IgD-negative memory B cell (primary cell): ENCODE results near the gene BTG2. TPM values are rescaled to one million over a fixed set of nuclear protein-coding genes. Genes with fewer than 3 reads are reported as not detected.
"Not testable (repeated sequence)": the region's sequence is repeated elsewhere in the genome, so short reads cannot be mapped to it uniquely, and the experiment has no call there.

Source experiments
- H3K27ac Mint-ChIP-seq, 3 donors: one replicate each; pipeline ENCODE4 v1.8.0; 2020 to 2022; ENCODE audit warnings: mild to moderate bottlenecking in 3 of 3, mixed read lengths in 3 of 3, moderate library complexity in 1 of 3
- H3K27me3 Mint-ChIP-seq: one replicate; pipeline ENCODE4 v1.8.0; 2021; ENCODE audit warnings: mixed read lengths
- H3K36me3 Mint-ChIP-seq: one replicate; pipeline ENCODE4 v1.8.0; 2020; ENCODE audit warnings: mild to moderate bottlenecking, mixed read lengths
- H3K4me1 Mint-ChIP-seq, 3 donors: one replicate each; pipeline ENCODE4 v1.8.0; 2020 to 2022; ENCODE audit warnings: mixed read lengths in 3 of 3, mild to moderate bottlenecking in 1 of 3
- H3K4me3 Mint-ChIP-seq, 4 donors: one replicate each; pipeline ENCODE4 v1.8.0; 2020 to 2022; ENCODE audit warnings: mild to moderate bottlenecking in 4 of 4, mixed read lengths in 4 of 4, moderate library complexity in 3 of 4
- H3K9me3 Mint-ChIP-seq, 3 donors: one replicate each; pipeline ENCODE4 v1.8.0; 2020 to 2021; ENCODE audit warnings: mixed read lengths in 3 of 3, mild to moderate bottlenecking in 1 of 3
- polyA plus RNA-seq: library from polyadenylated mRNA; unstranded; fragments of 300-500 nt; fragmentation: Illumina TruSeq; gene quantifications from one replicate; pipeline ENCODE4 v1.2.3, GENCODE V29; 2021

Gene BTG2
- polyA plus RNA-seq, 1 donor from 2014 or later = 202 TPM

DNA sequence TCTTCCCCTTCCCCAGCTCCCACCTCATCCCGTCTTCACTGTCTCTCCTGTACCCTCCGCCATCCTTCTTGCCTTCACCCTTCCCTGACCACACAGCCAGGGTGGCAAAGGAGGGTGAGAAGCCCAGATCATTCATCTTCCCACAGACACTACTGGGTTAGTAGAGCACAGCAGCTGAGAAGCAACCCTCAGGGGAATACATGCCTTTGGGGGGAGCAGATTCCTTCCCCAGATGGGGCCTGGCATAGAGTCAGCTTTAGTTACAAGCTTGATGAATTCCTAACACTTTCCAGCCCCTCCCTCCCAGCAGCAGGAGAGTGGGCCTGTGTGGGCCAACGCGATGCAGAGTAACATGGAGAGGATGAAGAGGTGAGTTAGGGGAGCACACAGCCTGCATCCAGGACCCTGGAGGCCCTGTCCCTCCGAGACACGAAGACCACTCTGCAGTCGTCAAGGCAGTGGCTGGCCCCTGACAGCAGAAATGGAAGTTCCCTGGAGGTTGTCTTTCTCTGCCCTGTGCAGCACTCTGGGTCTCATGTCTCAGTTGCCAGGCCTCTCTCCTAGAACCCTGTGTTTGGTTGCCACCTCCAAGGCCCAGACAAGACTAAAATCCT, 8.8 kb upstream of the BTG2 start:
- Mint-ChIP-seq H3K27ac (peak overlapping the region; percentile 59 to 94 (median 91)), H3K4me1 (peaks cover 62 to 78% (median 72%) of the 10 kb centered on the region in 3 donors), H3K27me3 (peaks cover 2% of the 10 kb centered on the region), H3K4me3 (peak overlapping the region in 3 of 4 donors; percentile 55 to 73 (median 57)), H3K9me3 (no peaks in the 10 kb centered on the region), H3K36me3 (no peaks in the 10 kb centered on the region)

- Mint-ChIP-seq H3K27ac (peak overlapping the region; percentile 59 to 91 (median 91)), H3K27me3 (peaks cover 2% of the 10 kb centered on the region), H3K9me3 (no peaks in the 10 kb centered on the region), H3K4me1 (peaks cover 74 to 83% (median 81%) of the 10 kb centered on the region in 3 donors), H3K4me3 (peak overlapping the region; percentile 25 to 80 (median 58)), H3K36me3 (peaks cover 1% of the 10 kb centered on the region)
Measured at GRCh38 chr1:203299169-203299568, 6.2 kb upstream of the BTG2 start.

DNA sequence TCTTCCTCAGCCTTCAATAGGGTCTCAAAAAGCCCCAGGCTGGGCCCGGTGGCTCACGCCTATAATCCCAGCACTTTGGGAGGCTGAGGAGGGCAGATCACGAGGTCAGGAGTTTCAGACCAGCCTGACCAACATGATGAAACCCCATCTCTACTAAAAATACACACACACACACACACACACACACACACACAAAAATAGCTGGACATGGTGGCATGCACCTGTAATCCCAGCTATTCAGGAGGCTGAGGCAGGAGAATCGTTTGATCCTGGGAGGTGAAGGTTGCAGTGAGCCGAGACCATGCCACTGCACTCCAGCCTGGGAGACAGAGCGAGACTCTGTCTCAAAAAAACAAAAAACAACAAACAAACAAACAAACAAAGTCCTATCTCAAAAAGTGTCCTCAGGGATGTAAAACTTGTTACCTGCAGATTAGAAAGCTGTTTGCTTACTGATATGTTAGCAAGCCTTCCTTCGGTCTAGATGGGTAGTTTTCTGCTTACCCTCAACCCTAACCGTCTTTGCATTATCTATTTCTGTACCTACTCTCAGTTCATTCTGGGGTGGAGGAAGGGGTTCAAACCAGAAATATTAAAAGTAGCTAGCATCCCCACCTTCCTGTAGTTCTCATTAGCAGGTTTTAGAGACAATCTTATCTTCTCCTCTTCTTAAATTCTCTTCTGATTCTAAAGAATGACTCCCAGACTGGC, 5.4 kb upstream of the BTG2 start:
- not testable (repeated sequence) for H3K9me3 Mint-ChIP-seq, H3K27me3 Mint-ChIP-seq, H3K36me3 Mint-ChIP-seq
- H3K4me3 Mint-ChIP-seq = peak overlapping the region; percentile 25 to 80 (median 58)
- peak overlapping the region; percentile 59 to 91 (median 91) for H3K27ac Mint-ChIP-seq
- peaks cover 73 to 86% (median 80%) of the 10 kb centered on the region in 3 donors for H3K4me1 Mint-ChIP-seq

DNA sequence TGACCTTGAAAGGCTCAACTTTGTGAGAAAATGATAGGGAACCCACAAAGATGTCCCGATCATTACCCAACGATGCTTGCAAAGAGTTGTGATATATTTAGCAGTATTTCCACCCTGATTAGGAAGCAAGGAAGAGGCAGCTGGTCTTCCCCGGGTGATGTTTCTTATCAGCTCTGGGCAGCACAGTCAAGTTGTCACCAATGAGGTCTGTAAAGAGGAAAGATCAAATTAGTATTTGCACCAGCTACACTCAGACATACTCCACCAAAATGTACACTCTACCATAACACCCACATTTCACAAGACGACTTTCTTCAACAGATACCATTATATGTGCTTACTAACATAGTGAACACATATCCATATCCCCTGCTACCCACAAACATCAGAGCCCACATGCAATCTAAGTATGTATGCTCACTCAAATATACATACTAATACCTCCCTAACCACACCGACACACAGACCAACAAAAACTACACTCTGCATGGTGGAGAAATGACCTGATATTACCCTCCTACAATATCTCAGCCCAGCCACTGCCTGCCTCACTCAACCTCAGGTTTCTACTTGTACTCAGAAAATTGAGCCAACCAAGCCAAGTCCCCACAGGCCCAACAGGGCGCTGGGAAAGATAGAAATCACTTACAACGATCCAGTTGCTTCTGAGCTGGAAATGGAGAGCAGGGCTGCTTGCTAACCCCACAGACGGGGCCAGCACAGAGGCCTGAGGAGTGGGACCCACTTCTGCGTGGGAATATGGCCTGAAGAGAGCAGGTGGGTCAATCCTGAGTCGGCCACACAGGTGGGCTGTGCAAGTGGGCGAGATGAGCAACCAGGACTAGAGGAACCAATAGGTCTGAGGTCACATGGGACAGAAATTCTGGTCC, 4.6 kb upstream of the BTG2 start:
- peak overlapping the region; percentile 25 to 80 (median 58) for H3K4me3 Mint-ChIP-seq
- peaks cover 1% of the 10 kb centered on the region for H3K36me3 Mint-ChIP-seq
- H3K27ac Mint-ChIP-seq = peak overlapping the region; percentile 59 to 91 (median 91)
- H3K27me3 Mint-ChIP-seq = peaks cover 2% of the 10 kb centered on the region
- H3K9me3 Mint-ChIP-seq = no peaks in the 10 kb centered on the region
- H3K4me1 Mint-ChIP-seq = peaks cover 65 to 79% (median 73%) of the 10 kb centered on the region in 3 donors

DNA sequence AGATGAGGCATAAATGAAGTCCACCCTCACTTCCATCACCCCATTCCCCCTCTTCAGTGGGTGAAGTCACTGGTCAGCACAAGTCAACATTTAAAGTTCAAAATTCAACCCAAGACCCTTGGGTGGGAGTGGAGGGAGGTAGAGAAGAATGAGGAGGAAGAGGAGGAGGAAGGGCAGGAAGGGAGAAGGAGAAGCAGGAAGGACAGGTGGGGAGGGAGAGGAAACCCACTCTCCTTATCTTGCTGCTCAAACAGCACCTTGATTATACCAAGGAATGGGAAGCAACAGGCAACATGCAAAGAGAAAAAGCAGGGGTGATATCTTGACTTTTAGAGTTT, 4.0 kb upstream of the BTG2 start:
- Mint-ChIP-seq H3K4me3 (peak overlapping the region in 3 of 4 donors; percentile 25 to 48 (median 27)), H3K27ac (peak overlapping the region; percentile 59 to 91 (median 91)), H3K36me3 (peaks cover 4% of the 10 kb centered on the region), H3K4me1 (peaks cover 60 to 73% (median 68%) of the 10 kb centered on the region in 3 donors), H3K9me3 (no peaks in the 10 kb centered on the region), H3K27me3 (no peaks in the 10 kb centered on the region)

GRCh38 chr1:203302456-203302855, 2.9 kb upstream of the BTG2 start:
- Mint-ChIP-seq H3K27me3 (no peaks in the 10 kb centered on the region), H3K4me3 (peak overlapping the region in 1 of 4 donors; percentile 95), H3K27ac (peak overlapping the region in 2 of 3 donors; percentile 80 to 99), H3K9me3 (no peaks in the 10 kb centered on the region), H3K4me1 (peaks cover 50 to 62% (median 60%) of the 10 kb centered on the region in 3 donors), H3K36me3 (peaks cover 8% of the 10 kb centered on the region)

DNA sequence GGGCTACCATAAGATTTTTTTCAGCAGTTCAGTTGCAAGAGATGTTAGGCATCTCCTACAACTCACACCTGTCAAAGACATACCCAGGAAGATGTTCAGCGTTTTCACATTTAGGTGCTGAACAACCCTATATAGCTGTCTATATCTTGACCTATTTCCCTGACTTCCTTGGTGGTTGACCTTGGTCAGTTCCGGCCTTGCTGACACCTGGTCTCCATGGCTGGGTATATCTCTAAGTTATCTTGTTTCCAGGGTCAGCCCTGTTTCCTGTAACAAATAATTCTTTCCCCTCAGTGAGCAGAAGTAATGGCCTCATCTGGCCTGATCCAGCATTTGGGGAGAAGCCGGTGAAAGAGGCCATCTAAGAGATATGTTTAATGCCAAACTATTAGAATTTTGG, 2.4 kb upstream of the BTG2 start:
- H3K4me3 Mint-ChIP-seq = peak overlapping the region in 3 of 4 donors; percentile 79 to 98 (median 95)
- H3K27ac Mint-ChIP-seq = peak overlapping the region; percentile 98 to 100 (median 99)
- peaks cover 13% of the 10 kb centered on the region for H3K36me3 Mint-ChIP-seq
- no peaks in the 10 kb centered on the region for H3K9me3 Mint-ChIP-seq
- peaks cover 46 to 59% (median 58%) of the 10 kb centered on the region in 3 donors for H3K4me1 Mint-ChIP-seq
- no peaks in the 10 kb centered on the region for H3K27me3 Mint-ChIP-seq

- H3K36me3 Mint-ChIP-seq = peaks cover 25% of the 10 kb centered on the region
- peaks cover 40 to 60% (median 60%) of the 10 kb centered on the region in 3 donors for H3K4me1 Mint-ChIP-seq
- no peaks in the 10 kb centered on the region for H3K27me3 Mint-ChIP-seq
- no peaks in the 10 kb centered on the region for H3K9me3 Mint-ChIP-seq
- peak overlapping the region; percentile 98 to 100 (median 99) for H3K27ac Mint-ChIP-seq
- H3K4me3 Mint-ChIP-seq = peak overlapping the region; percentile 95 to 99 (median 98)
Measured at GRCh38 chr1:203304391-203304918, 864 bp upstream of the BTG2 start.

DNA sequence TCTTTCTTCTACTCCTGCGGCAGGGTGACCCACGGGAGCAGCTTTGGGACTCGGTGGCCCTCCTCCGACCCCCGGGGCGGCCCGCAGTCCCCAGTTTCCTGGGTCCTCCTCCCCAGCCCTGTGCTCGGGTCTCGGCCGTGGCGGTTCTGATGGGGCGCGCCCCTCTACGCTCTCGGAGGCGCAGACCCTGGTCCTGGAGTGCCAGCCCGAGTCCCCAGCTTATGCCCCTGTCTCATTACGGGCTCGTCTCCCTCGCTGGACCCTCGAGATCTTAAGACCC, 430 bp downstream of the BTG2 start:
- Mint-ChIP-seq H3K27ac (peak overlapping the region; percentile 96 to 100 (median 99)), H3K4me3 (peak overlapping the region; percentile 95 to 99 (median 98)), H3K36me3 (peaks cover 31% of the 10 kb centered on the region)

GRCh38 chr1:203306089-203306964, 1.0 kb downstream of the BTG2 start:
- peaks cover 35% of the 10 kb centered on the region for H3K36me3 Mint-ChIP-seq
- H3K4me3 Mint-ChIP-seq = peak overlapping the region; percentile 95 to 99 (median 98)
- H3K27me3 Mint-ChIP-seq = no peaks in the 10 kb centered on the region
- H3K27ac Mint-ChIP-seq = peak overlapping the region; percentile 96 to 100 (median 99)
- peaks cover 42 to 60% (median 59%) of the 10 kb centered on the region in 3 donors for H3K4me1 Mint-ChIP-seq
- H3K9me3 Mint-ChIP-seq = no peaks in the 10 kb centered on the region

More for the DNA sequence above, 430 bp downstream of the BTG2 start:
- H3K4me1 Mint-ChIP-seq = peaks cover 39 to 61% (median 60%) of the 10 kb centered on the region in 3 donors
- H3K9me3 Mint-ChIP-seq = no peaks in the 10 kb centered on the region
- H3K27me3 Mint-ChIP-seq = no peaks in the 10 kb centered on the region

GRCh38 chr1:203306965-203307541, 1.7 kb downstream of the BTG2 start:
- Mint-ChIP-seq H3K27ac (peak overlapping the region; percentile 96 to 100 (median 99)), H3K36me3 (peaks cover 35% of the 10 kb centered on the region), H3K4me1 (peaks cover 49 to 64% (median 64%) of the 10 kb centered on the region in 3 donors), H3K4me3 (peak overlapping the region; percentile 95 to 99 (median 98)), H3K9me3 (no peaks in the 10 kb centered on the region), H3K27me3 (no peaks in the 10 kb centered on the region)

DNA sequence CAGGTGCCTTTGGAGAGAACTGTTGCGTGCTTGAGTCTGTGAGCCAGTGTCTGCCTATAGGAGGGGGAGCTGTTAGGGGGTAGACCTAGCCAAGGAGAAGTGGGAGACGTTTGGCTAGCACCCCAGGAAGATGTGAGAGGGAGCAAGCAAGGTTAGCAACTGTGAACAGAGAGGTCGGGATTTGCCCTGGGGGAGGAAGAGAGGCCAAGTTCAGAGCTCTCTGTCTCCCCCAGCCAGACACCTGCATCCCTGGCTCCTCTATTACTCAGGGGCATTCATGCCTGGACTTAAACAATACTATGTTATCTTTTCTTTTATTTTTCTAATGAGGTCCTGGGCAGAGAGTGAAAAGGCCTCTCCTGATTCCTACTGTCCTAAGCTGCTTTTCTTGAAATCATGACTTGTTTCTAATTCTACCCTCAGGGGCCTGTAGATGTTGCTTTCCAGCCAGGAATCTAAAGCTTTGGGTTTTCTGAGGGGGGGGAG, 2.4 kb downstream of the BTG2 start:
- H3K4me1 Mint-ChIP-seq = peaks cover 46 to 62% (median 59%) of the 10 kb centered on the region in 3 donors
- peak overlapping the region; percentile 56 to 100 (median 99) for H3K27ac Mint-ChIP-seq
- H3K36me3 Mint-ChIP-seq = peaks cover 35% of the 10 kb centered on the region
- H3K27me3 Mint-ChIP-seq = no peaks in the 10 kb centered on the region
- H3K9me3 Mint-ChIP-seq = no peaks in the 10 kb centered on the region
- H3K4me3 Mint-ChIP-seq = peak overlapping the region; percentile 95 to 99 (median 98)

GRCh38 chr1:203308328-203308922, 3.1 kb downstream of the BTG2 start:
- Mint-ChIP-seq H3K27me3 (no peaks in the 10 kb centered on the region), H3K4me1 (peaks cover 41 to 57% (median 56%) of the 10 kb centered on the region in 3 donors), H3K27ac (peak overlapping the region; percentile 78 to 100 (median 99)), H3K4me3 (peak overlapping the region; percentile 95 to 99 (median 98)), H3K9me3 (no peaks in the 10 kb centered on the region), H3K36me3 (peaks cover 37% of the 10 kb centered on the region)
